GM20000 (cell line): ENCODE results near the gene BACH2.

Experiments
- DNase-seq: peaks from one replicate; pipeline ENCODE4 v3.0.0; 2012; ENCODE audit warnings: low spot score
- TF ChIP-seq, protein P1 (sequence below): IDR thresholded peaks from 2 replicates; pipeline ENCODE4 v1.5.1; 2012; ENCODE audit warnings: mild to moderate bottlenecking, control low read depth; ENCODE audit errors: extremely low read depth, missing control alignments

Gene BACH2

DNA sequence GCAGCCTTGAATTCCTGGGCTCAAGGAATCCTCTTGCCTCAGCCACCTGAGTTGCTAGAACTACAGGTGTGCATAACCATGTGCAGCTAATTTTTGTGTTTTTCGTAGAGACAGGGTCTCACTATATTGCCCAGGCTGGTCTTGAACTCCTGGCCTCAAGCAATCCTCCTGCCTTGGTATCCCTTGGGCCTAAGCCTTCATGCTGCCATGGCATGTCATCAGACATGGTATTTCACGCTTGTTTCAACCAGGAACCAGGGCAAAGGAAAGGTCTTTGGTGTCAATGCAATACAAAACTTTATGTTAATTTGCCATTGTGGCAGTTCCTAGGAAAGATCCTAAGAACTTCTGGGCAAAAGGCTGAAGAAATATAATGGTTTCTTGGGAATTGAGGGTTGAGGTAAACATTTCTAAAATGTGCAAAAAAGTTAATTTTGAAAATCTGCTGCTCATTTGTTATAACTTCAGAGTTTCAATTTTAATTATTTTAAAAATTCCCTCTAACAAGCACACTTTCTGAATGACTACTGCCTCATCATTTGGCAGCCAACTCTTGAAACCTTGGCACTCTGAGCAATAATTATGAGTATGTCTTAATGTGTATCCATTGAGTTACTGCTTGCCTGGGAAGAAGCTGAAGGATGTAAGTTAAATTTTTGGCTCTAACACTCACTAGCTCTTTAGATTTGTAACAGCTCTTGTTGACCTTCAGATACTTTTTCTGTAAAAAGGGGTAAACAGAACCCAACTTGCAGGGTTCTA lies 248.3 kb downstream of the BACH2 start:
- DNase-seq: no peak
- TF ChIP-seq, protein P1, sequence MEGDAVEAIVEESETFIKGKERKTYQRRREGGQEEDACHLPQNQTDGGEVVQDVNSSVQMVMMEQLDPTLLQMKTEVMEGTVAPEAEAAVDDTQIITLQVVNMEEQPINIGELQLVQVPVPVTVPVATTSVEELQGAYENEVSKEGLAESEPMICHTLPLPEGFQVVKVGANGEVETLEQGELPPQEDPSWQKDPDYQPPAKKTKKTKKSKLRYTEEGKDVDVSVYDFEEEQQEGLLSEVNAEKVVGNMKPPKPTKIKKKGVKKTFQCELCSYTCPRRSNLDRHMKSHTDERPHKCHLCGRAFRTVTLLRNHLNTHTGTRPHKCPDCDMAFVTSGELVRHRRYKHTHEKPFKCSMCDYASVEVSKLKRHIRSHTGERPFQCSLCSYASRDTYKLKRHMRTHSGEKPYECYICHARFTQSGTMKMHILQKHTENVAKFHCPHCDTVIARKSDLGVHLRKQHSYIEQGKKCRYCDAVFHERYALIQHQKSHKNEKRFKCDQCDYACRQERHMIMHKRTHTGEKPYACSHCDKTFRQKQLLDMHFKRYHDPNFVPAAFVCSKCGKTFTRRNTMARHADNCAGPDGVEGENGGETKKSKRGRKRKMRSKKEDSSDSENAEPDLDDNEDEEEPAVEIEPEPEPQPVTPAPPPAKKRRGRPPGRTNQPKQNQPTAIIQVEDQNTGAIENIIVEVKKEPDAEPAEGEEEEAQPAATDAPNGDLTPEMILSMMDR: no peak

DNA sequence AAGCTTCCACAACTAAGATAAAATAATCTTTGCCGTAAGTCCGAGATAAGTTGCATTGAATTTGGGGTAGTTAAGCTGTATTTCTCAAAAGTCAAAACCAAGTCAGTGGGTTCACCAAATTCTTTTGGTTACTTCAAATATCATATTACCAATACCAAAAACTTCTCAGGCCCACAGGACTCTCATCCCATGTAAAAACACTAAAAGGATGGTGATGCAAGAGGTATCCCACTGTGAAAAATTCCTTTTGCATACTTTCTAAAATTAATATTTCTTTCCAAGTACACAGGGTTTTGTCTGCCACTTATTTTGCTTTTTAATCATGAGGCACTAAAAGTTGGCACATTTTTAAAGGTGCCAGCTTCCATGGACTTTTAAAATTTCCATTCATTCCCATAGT lies 251.1 kb downstream of the BACH2 start:
- TF ChIP-seq, protein P1: no peak
- no peak for DNase-seq

DNA sequence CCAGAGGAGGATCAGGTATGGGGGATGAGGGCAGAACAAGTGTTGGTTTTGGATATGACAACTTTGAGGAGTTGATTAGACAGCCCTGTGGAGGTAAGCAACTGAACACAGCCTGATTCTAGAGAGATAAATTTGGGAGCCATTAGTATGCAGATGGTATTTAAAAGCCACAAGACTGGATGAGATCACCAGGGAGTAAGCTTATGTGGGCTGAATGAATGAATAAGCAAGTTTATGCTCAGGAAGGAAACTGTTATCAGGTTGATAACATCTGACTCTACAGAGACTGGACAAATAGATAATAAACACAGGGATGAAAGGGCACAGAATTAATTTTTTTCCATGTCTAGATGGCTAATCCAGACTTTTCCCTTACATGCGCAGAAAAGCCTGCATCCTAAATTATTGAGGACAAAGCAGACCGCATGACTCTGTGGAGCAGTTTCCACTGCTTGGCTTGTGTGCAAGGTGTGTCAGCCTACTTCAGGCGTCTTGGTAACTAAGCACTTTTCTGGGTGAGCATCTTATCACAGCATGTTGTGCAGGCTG lies 251.7 kb downstream of the BACH2 start:
- TF ChIP-seq, protein P1: no peak
- DNase-seq: no peak

DNA sequence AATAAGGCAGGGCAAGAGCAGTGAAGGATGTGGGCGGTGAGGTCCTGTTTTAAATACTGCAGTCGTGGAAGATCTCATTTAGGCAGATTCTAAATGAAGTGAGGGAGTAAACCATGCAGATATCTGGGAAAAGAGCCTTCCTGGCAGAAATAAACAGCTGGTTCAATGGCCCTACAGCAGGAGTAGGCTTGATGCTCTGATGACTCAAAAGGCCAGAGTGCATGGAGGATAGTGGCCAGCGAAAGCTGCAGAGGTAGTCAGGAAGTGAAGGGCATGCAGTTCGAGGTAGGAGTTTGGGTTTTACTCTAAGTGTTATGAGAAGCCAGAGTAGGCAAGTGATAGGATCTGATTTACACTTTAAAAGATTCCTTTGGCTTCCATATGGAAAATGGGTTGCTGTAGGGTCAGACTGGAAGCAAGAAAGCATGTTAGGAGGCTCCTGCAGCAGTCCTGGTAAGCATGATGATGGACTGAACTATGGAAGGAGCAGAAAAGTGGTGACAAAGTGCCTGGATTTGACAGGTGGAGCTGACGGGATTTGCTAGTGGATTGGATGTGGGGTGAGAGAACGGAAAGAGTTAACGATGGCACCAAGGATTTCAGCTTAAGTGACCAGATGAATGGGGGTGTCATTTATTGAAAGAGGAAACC lies 252.3 kb downstream of the BACH2 start:
- TF ChIP-seq, protein P1: no peak
- DNase-seq: no peak

DNA sequence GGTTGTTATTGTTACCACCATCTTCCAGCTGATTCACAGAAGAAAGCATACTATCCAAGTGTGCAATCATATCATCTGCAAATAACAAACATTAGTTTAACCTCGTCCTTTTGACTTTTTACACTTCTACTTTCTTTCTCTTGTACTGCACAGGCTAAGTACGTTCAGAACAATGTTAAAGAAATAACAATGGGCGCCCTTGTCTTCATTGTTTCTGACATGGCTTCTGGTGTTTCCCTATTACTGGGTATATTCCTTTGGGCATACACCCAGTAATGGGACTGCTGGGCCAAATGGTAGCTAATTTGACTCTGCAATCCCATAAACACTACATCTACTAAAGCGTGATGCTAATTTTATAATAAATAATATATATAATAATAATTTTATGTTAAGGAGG lies 255.7 kb downstream of the BACH2 start:
- no peak for DNase-seq
- TF ChIP-seq, protein P1: no peak

GRCh38 chr6:90039911-90040310 lies 256.7 kb downstream of the BACH2 start:
- TF ChIP-seq, protein P1: no peak
- no peak for DNase-seq

DNA sequence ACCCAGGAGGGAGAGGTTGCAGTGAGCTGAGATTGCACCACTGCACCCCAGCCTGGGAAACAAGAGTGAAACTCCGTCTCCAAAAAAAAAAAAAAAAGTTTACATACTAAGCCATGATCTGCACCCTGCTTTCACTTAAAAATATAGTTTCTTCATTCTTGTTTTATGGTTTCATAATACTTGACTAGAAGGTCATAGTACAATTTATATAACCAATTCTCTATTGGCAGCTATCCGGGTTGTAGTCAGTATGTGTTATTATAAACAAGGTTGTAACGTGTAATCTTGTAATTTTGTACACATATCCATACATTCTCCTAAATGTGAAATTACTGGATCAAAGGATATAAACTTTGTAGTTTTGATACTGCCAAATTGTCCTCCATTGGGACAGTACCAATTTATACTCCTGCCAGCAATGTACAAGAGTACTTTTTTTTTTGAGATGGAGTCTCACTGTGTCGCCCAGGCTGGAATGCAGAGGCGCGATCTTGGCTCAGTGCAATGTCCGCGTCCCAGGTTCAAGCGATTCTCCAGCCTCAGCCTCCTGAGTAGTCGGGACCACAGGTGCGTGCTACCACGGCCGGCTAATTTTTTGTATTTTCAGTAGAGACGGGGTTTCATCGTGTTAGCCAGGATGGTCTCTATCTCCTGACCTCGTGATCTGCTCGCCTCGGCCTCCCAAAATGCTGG lies 257.5 kb downstream of the BACH2 start:
- DNase-seq: no peak
- TF ChIP-seq, protein P1: no peak
